Nephron (organoid): ENCODE measurements around the gene LCE2D.
"Not testable (repeated sequence)": the region's sequence is repeated elsewhere in the genome, so short reads cannot be mapped to it uniquely, and the experiment has no call there.

Experiments used
- H3K27ac Mint-ChIP-seq, 3 experiments: 2 replicates each; pipeline ENCODE4 v1.8.0; 2020; ENCODE audit warnings: mixed read lengths in 3 of 3, mild to moderate bottlenecking in 2 of 3, moderate library complexity in 1 of 3
- H3K27me3 Mint-ChIP-seq: 2 replicates; pipeline ENCODE4 v1.8.0; 2021; ENCODE audit warnings: low read depth, mild to moderate bottlenecking, moderate library complexity, mixed read lengths
- H3K36me3 Mint-ChIP-seq: 2 replicates; pipeline ENCODE4 v1.8.0; 2020; ENCODE audit warnings: low read depth, mixed read lengths
- H3K4me1 Mint-ChIP-seq: 2 replicates; pipeline ENCODE4 v1.8.0; 2020; ENCODE audit warnings: mixed read lengths
- H3K4me3 Mint-ChIP-seq, 3 experiments: 2 replicates each; pipeline ENCODE4 v1.8.0; 2020; ENCODE audit warnings: mild to moderate bottlenecking in 3 of 3, mixed read lengths in 3 of 3, moderate library complexity in 2 of 3
- H3K9me3 Mint-ChIP-seq: 2 replicates; pipeline ENCODE4 v1.8.0; 2020; ENCODE audit warnings: mixed read lengths
- TF ChIP-seq, protein P1 (sequence below), 3 experiments: fragments of 200-600 bp; sonication (generic); IDR thresholded peaks; one replicate each; pipeline ENCODE4 v1.5.0; 2021; ENCODE audit warnings: antibody characterized with exemption in 3 of 3; ENCODE audit not compliant: unreplicated experiment in 3 of 3

Gene LCE2D

DNA sequence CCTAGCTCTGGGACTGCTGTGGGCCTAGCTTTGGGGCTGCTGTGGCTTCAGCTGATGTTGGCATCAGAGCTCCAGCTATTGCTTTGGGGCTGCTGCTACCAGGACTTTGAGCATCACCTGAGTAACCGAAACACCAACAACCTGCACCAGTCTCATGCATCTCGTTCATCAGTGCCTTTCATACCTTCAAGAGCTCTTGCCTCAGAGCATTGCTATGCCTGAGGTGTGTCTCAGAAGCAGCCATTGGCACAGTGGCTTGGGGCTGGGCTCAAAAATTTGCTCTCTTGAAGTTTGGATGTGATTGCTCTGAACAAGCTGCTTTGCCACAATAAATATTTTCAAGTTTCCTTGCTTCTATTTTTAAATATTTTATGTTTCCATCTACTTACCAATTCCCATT lies 6.7 kb upstream of the LCE2D start:
- H3K4me1 Mint-ChIP-seq = no peaks in the 10 kb centered on the region
- no peaks in the 10 kb centered on the region for H3K36me3 Mint-ChIP-seq
- no peak overlapping the region for H3K4me3 Mint-ChIP-seq
- H3K27me3 Mint-ChIP-seq = no peaks in the 10 kb centered on the region
- TF ChIP-seq, protein P1, sequence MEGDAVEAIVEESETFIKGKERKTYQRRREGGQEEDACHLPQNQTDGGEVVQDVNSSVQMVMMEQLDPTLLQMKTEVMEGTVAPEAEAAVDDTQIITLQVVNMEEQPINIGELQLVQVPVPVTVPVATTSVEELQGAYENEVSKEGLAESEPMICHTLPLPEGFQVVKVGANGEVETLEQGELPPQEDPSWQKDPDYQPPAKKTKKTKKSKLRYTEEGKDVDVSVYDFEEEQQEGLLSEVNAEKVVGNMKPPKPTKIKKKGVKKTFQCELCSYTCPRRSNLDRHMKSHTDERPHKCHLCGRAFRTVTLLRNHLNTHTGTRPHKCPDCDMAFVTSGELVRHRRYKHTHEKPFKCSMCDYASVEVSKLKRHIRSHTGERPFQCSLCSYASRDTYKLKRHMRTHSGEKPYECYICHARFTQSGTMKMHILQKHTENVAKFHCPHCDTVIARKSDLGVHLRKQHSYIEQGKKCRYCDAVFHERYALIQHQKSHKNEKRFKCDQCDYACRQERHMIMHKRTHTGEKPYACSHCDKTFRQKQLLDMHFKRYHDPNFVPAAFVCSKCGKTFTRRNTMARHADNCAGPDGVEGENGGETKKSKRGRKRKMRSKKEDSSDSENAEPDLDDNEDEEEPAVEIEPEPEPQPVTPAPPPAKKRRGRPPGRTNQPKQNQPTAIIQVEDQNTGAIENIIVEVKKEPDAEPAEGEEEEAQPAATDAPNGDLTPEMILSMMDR (IDR thresholded peaks at IDR 0.05; ENCODE audit: unreplicated experiment in 3 of 3) = no peak
- peaks cover 24% of the 10 kb centered on the region for H3K9me3 Mint-ChIP-seq
- no peak overlapping the region for H3K27ac Mint-ChIP-seq

DNA sequence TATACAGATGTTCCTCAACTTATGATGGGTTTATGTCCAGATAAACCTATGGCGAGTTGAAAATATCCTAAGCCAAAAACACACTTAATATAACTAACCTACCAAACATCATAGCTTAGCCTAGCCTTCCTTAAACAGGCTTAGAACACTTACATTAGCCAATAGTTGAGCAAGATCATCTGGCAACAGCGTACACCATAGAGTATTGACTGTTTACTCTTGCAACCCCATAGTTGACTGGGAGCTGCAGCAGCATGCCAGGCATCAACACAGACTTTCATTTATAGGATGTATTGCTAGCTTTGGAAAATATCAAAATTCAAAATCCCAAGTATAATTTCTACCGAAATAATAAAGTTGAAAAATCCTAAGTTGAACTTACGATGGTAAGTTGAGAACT lies 5.5 kb upstream of the LCE2D start:
- TF ChIP-seq, protein P1 (IDR thresholded peaks at IDR 0.05; ENCODE audit: unreplicated experiment in 3 of 3) = no peak
- Mint-ChIP-seq H3K4me3 (no peak overlapping the region), H3K36me3 (no peaks in the 10 kb centered on the region), H3K4me1 (no peaks in the 10 kb centered on the region), H3K9me3 (peaks cover 26% of the 10 kb centered on the region), H3K27ac (no peak overlapping the region), H3K27me3 (no peaks in the 10 kb centered on the region)

DNA sequence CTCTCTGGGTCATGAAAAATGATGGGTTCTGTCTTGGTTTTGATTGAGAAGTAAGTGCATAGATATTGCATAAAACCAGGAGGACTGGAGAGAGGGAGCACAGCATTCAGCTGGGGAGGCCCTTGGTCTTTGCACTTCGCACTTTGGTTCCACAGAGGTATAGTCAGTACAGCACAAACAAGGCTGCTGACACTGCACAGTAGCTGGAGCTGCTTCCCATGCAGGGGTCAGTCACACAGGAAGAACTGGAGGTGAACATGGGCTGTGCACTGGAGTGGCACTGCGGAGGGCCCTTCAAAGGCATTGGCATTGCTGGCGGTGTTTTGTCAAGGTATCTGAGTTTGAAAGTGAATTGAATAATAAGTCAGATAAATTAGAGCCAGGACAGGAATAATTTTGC lies 4.5 kb upstream of the LCE2D start:
- Mint-ChIP-seq H3K4me3 (no peak overlapping the region), H3K27ac (no peak overlapping the region), H3K27me3 (no peaks in the 10 kb centered on the region), H3K36me3 (no peaks in the 10 kb centered on the region), H3K4me1 (no peaks in the 10 kb centered on the region), H3K9me3 (peaks cover 25% of the 10 kb centered on the region)
- TF ChIP-seq, protein P1 (IDR thresholded peaks at IDR 0.05; ENCODE audit: unreplicated experiment in 3 of 3) = no peak

DNA sequence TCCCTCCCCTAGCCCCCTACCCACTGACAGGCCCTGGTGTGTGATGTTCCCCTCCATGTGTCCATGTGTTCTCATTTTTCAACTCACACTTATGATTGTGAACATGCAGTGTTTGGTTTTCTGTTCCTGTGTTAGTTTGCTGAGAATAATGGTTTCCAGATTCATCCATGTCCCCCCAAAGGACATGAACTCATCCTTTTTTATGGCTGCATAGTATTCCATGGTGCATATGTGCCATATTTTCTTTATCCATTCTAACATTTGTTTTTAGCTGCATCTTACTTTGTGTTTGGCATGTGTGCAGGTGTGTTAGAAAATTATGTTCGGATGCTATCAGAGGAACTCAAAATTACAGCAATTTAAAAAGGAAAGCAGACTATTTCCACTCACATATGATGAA lies 3.0 kb downstream of the LCE2D start:
- not testable (repeated sequence) for H3K27me3 Mint-ChIP-seq, H3K27ac Mint-ChIP-seq, H3K4me1 Mint-ChIP-seq, H3K4me3 Mint-ChIP-seq, H3K36me3 Mint-ChIP-seq
- H3K9me3 Mint-ChIP-seq = peaks cover 34% of the 10 kb centered on the region

DNA sequence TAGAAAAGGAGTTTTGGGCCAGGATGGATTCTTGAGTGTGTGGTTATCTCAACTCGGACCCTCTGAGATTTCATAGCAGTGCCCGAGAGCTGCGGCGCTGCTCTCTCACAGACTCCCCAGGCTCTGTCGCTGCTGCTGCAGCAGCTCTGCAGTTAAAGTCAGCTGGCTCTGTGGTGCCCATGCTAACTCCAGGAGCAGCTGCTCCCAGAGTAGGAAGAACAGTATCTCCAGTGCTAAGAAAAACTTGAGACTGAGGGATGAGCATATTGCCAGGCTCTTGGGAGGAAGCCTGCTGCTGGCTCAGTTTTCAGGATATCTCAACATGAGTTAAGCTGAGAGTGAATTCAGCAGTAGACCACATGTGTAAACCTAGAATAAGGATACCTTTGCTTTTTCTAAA lies 4.5 kb downstream of the LCE2D start:
- no peaks in the 10 kb centered on the region for H3K27me3 Mint-ChIP-seq
- TF ChIP-seq, protein P1 (IDR thresholded peaks at IDR 0.05; ENCODE audit: unreplicated experiment in 3 of 3) = no peak
- H3K4me3 Mint-ChIP-seq = no peak overlapping the region
- no peaks in the 10 kb centered on the region for H3K36me3 Mint-ChIP-seq
- no peaks in the 10 kb centered on the region for H3K4me1 Mint-ChIP-seq
- H3K27ac Mint-ChIP-seq = no peak overlapping the region
- peaks cover 34% of the 10 kb centered on the region for H3K9me3 Mint-ChIP-seq

DNA sequence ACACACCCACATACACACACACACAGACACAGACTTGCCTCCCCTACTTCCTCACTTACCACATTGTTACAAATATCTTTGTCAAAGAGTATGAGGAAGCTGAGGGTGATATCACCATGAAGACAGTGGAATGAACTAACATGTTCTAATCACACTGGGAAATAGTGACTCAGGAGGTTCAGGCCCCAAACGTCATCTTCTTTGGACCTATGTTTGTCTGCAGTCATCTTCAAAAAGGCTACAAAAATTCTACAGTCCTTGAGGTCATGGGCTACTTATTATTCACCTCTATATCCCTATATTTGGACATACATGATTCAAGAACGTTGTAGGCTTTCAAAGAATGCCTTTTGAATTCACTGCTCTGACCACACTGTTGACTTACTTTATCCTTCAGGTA lies 9.8 kb downstream of the LCE2D start:
- no peak overlapping the region for H3K27ac Mint-ChIP-seq
- H3K4me3 Mint-ChIP-seq = no peak overlapping the region
- H3K9me3 Mint-ChIP-seq = peaks cover 32% of the 10 kb centered on the region
- H3K27me3 Mint-ChIP-seq = no peaks in the 10 kb centered on the region
- TF ChIP-seq, protein P1 (IDR thresholded peaks at IDR 0.05; ENCODE audit: unreplicated experiment in 3 of 3) = no peak
- no peaks in the 10 kb centered on the region for H3K36me3 Mint-ChIP-seq
- no peaks in the 10 kb centered on the region for H3K4me1 Mint-ChIP-seq

DNA sequence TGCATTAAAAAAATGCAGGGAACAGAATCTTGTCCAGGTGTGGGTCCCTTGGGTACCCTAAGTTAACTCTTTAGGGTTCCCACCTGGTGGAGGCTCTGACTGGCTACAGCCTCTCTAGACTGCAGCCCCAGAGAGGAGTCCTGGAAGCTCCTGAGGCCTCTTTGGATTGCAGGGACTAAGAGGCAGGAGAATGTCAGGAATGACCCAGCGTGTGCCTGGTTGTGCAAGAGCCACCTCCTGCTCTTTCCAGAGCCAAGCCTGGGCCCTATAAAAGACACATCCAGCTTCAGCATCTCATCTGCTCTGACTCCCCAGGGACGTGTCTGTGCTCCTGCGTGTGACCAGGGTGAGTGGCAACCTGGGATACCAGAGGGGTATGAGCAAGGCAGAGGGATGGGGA lies 11.8 kb downstream of the LCE2D start, which contains the start of gene LCE2C:
Gene LCE2C, plus strand, starts transcription at position 297 of the 400 bp plus-strand sequence. CDS start 737 bp downstream, outside the sequence.
- H3K36me3 Mint-ChIP-seq = not testable (repeated sequence)

More for the DNA sequence above, 11.8 kb downstream of the LCE2D start, which contains the start of gene LCE2C:
- not testable (repeated sequence) for H3K4me1 Mint-ChIP-seq, H3K27me3 Mint-ChIP-seq, H3K27ac Mint-ChIP-seq, H3K4me3 Mint-ChIP-seq
- H3K9me3 Mint-ChIP-seq = peaks cover 35% of the 10 kb centered on the region
